Karpas-422 (cell line): Measurements from ENCODE around the gene PTGS1. TPM values are rescaled to one million over a fixed set of nuclear protein-coding genes. Genes with fewer than 3 reads are reported as not detected.

Experiments
- DNase-seq: peaks from one replicate; pipeline ENCODE4 v3.0.0-alpha.2; 2015
- H2AFZ ChIP-seq: fragments of 200-600 bp; sonication (generic); 2 replicates; pipeline ENCODE4 v1.6.1; 2014; ENCODE audit warnings: antibody characterized with exemption, low read length, mixed read lengths
- H3K27ac ChIP-seq: fragments of 200-600 bp; sonication (generic); 2 replicates; pipeline ENCODE4 v1.5.1; 2014; ENCODE audit warnings: mild to moderate bottlenecking, low read length, moderate library complexity
- H3K27me3 ChIP-seq: fragments of 200-600 bp; sonication (generic); 2 replicates; pipeline ENCODE4 v1.6.1; 2014; ENCODE audit warnings: low read length, mixed read lengths
- H3K36me3 ChIP-seq: fragments of 200-600 bp; sonication (generic); 2 replicates; pipeline ENCODE4 v1.6.1; 2014; ENCODE audit warnings: low read length, mixed read lengths; ENCODE audit not compliant: insufficient read depth
- H3K4me1 ChIP-seq: fragments of 200-600 bp; sonication (generic); 2 replicates; pipeline ENCODE4 v1.6.1; 2014; ENCODE audit warnings: mild to moderate bottlenecking, low read length, mixed read lengths
- H3K4me2 ChIP-seq: fragments of 200-600 bp; sonication (generic); 2 replicates; pipeline ENCODE4 v1.6.1; 2014; ENCODE audit warnings: low read length, low read depth, mild to moderate bottlenecking; ENCODE audit not compliant: poor library complexity, severe bottlenecking
- H3K4me3 ChIP-seq: fragments of 200-600 bp; sonication (generic); 2 replicates; pipeline ENCODE4 v1.5.1; 2014; ENCODE audit warnings: mild to moderate bottlenecking, antibody characterized with exemption, low read length, mixed read lengths
- H3K79me2 ChIP-seq: fragments of 200-600 bp; sonication (generic); 2 replicates; pipeline ENCODE4 v1.6.1; 2014; ENCODE audit warnings: mild to moderate bottlenecking, low read length, mixed read lengths
- H3K9ac ChIP-seq: fragments of 200-600 bp; sonication (generic); 2 replicates; pipeline ENCODE4 v1.6.0; 2014; ENCODE audit warnings: low read length
- H3K9me2 ChIP-seq: fragments of 200-600 bp; sonication (generic), shearing (Covaris generic); replicated peaks from 2 replicates; pipeline ENCODE4 v1.6.0; 2014; ENCODE audit warnings: mild to moderate bottlenecking, low read length, moderate library complexity; ENCODE audit not compliant: insufficient read depth
- H3K9me3 ChIP-seq: fragments of 300-700, 200-600 bp; sonication (generic); 2 replicates; pipeline ENCODE4 v1.6.1; 2014; ENCODE audit warnings: low read length, mixed read lengths
- H4K20me1 ChIP-seq: fragments of 200-600 bp; sonication (generic); 2 replicates; pipeline ENCODE4 v1.6.1; 2014; ENCODE audit warnings: mild to moderate bottlenecking, antibody characterized with exemption, low read length, low read depth; ENCODE audit not compliant: insufficient read depth
- total RNA-seq: library from RNA; depleted of rRNA; stranded (reverse); fragments of >200 nt; shearing (Covaris generic); gene quantifications from 2 replicates; pipeline ENCODE4 v1.2.3, GENCODE V29; 2014; ENCODE audit warnings: low replicate concordance

The PTGS1 gene
- total RNA-seq, 1 experiment from 2014 or later, result not detected

DNA sequence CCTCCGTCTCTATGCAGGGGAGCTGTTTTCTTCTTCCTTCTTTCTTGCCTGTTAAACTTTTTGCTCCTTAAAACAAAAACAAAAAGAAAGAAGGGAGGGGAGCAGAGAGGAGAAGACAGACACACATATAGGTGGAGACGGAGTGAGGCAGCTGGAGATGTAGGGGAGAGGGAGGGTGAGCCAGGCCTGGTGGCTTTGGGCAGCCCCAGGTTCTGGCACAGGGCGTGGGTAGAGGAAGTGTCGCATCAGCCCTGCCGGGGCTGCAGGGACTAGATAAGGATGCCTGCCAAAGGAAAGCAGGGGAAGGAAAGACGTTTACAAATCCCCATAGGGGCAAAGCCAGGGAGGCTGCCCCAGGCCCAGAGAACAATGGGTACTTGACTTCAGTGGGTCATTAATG lies 38.7 kb upstream of the PTGS1 start:
- DNase-seq, result no peak

DNA sequence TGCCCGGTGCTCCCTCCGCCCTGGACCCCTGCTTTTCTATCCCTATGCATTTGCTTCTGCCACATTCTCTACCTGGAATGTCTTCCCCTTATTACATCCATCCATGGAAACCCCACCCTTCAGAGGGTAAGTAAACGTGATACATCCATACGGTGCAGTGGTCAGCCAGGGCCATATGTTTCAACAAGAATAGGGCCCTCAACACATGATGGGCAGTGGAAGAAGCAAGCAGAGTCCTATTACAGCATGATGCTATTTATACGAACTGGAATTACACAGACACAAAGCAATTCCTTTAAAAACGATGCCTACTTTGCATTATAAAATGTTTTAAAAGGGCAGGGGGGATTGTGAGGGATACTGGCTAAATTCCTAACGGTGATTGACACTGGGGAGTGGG lies 38.2 kb upstream of the PTGS1 start:
- H3K27me3 ChIP-seq, result no peaks in the 10 kb centered on the region
- H3K9ac ChIP-seq, result no peak overlapping the region
- H3K4me2 ChIP-seq, result no peak overlapping the region
- DNase-seq, result no peak
- no peaks in the 10 kb centered on the region for H3K9me2 ChIP-seq
- no peaks in the 10 kb centered on the region for H4K20me1 ChIP-seq
- H3K4me3 ChIP-seq, result no peak overlapping the region
- no peak overlapping the region for H2AFZ ChIP-seq
- H3K36me3 ChIP-seq, result no peaks in the 10 kb centered on the region
- peaks cover 10% of the 10 kb centered on the region for H3K4me1 ChIP-seq
- no peaks in the 10 kb centered on the region for H3K79me2 ChIP-seq
- no peaks in the 10 kb centered on the region for H3K9me3 ChIP-seq
- H3K27ac ChIP-seq, result no peak overlapping the region

More for the DNA sequence above, 38.7 kb upstream of the PTGS1 start:
- no peak overlapping the region for H3K9ac ChIP-seq
- H4K20me1 ChIP-seq, result no peaks in the 10 kb centered on the region
- no peaks in the 10 kb centered on the region for H3K79me2 ChIP-seq
- no peaks in the 10 kb centered on the region for H3K9me2 ChIP-seq
- no peak overlapping the region for H3K4me2 ChIP-seq
- no peak overlapping the region for H3K27ac ChIP-seq
- no peaks in the 10 kb centered on the region for H3K27me3 ChIP-seq
- H3K4me3 ChIP-seq, result no peak overlapping the region
- no peaks in the 10 kb centered on the region for H3K9me3 ChIP-seq
- H2AFZ ChIP-seq, result no peak overlapping the region
- H3K4me1 ChIP-seq, result peaks cover 5% of the 10 kb centered on the region
- no peaks in the 10 kb centered on the region for H3K36me3 ChIP-seq

DNA sequence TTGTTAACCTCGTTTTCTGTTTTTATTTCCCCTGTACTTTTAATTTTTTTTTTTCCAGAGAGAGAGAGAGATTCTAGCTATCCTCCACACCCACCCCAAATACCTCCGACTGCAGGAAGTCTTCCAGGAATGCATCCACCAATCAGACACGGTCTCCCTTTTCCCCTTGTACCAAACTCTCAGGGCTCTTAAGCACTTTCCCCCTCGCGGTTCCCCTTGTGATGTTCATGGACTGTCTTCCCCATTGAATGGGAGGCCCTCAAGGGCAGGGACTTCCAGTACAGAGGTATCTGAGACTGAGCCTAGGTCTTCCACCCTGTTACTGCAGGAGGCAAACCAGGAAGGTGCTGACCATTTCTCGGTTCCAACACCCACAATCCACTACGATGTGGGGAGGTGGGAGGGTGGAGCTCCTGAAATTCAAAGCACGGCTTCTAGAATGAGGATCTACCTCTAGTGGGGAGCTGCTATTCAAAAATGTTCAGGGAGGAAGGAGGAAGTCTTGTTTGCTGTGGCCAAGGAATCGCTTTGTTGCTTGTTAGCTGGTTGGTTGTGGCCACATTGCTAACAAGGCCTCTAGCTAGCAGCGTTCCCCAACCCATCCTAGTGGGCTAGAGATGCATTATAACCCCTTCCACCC lies 37.5 kb upstream of the PTGS1 start:
- H3K27me3 ChIP-seq, result no peaks in the 10 kb centered on the region
- peaks cover 11% of the 10 kb centered on the region for H3K4me1 ChIP-seq
- no peak overlapping the region for H3K4me2 ChIP-seq
- no peaks in the 10 kb centered on the region for H3K9me2 ChIP-seq
- H3K36me3 ChIP-seq, result no peaks in the 10 kb centered on the region
- H3K4me3 ChIP-seq, result no peak overlapping the region
- H3K9me3 ChIP-seq, result no peaks in the 10 kb centered on the region
- H3K79me2 ChIP-seq, result no peaks in the 10 kb centered on the region
- DNase-seq, result no peak
- H2AFZ ChIP-seq, result no peak overlapping the region
- H4K20me1 ChIP-seq, result no peaks in the 10 kb centered on the region
- H3K27ac ChIP-seq, result no peak overlapping the region
- H3K9ac ChIP-seq, result no peak overlapping the region

DNA sequence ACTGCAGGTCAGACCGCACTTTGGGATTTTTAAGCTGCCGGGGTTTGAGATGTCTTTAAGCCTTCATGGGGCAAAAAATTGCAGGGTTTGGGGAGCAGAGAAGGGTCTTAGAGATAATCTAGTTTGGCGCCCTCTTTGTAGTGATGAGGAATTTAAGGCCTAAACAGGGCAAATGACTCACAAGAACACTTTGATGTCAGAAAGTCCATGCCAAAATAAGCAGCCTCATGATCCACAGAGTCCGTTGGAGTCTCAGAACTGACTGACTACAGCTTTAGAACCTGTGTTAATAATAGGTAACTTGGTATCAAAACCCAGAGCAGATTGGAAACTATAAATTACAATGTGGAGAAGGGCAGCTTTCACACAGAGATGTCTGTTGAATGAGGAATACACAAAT lies 35.9 kb upstream of the PTGS1 start:
- Histone ChIP-seq H3K9me3 (no peaks in the 10 kb centered on the region), H3K79me2 (no peaks in the 10 kb centered on the region), H2AFZ (no peak overlapping the region), H3K4me3 (no peak overlapping the region), H3K4me1 (peaks cover 11% of the 10 kb centered on the region), H3K9me2 (no peaks in the 10 kb centered on the region), H3K9ac (no peak overlapping the region), H3K36me3 (no peaks in the 10 kb centered on the region), H3K27ac (no peak overlapping the region), H3K27me3 (peaks cover 2% of the 10 kb centered on the region; the same call in 1 of the 2 replicates), H4K20me1 (no peaks in the 10 kb centered on the region), H3K4me2 (no peak overlapping the region)
- no peak for DNase-seq

DNA sequence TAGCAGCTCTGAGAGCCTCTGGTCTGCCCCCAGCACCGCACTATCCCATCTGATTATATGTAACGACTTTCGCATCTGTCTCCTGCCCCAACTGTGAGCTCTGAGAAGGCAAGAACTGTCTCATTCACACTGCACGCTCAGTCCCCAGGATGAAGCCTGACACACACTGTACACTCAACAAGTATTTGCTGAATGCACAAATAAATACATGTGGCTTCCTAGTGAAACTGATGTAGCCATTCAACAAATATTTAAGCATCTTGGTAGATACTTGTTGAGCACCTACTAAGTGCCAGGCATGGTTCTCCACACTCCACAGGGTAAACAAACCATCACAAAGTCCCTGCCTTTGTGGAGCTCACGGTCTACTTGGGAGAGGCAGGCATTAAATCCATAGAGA lies 34.6 kb upstream of the PTGS1 start:
- Histone ChIP-seq H3K4me3 (no peak overlapping the region), H3K9ac (no peak overlapping the region), H3K9me3 (no peaks in the 10 kb centered on the region), H3K9me2 (no peaks in the 10 kb centered on the region), H3K27ac (no peak overlapping the region), H3K79me2 (no peaks in the 10 kb centered on the region), H3K36me3 (no peaks in the 10 kb centered on the region), H3K4me1 (peaks cover 11% of the 10 kb centered on the region), H4K20me1 (no peaks in the 10 kb centered on the region), H2AFZ (no peak overlapping the region), H3K4me2 (no peak overlapping the region), H3K27me3 (peaks cover 2% of the 10 kb centered on the region; the same call in 1 of the 2 replicates)
- DNase-seq, result no peak

DNA sequence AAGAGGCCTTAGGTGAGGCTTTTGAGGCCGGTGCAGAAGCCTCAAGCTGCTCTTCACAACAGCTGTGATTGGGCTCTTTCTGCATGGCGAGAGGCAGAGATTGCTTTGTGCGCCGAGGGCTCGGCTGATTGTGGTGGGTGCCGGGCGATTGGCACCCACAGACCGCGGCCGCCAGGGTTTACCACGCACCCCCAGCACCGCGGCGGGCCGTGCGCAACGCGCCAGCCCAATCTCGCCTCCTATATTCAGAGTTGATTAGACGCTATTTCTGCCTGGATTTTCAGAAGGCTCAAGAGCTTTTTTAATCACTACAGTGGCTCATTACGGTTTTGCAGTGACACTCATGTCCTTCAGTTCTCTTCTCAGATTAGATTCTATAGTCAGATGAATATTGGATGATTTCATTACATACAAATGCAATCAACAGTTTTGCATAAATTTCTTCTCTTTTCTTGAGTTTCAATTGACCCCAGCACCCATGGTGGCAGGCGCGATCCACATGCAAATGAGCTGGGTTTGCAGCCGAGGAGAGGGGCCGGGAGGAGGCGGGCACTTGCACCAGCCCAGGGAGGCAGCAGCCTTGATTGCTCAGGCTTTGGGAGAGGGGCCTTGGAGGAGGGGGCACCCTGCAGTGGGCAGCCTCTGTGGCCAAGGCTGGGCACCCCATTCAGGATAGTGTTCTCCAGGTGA lies 33.8 kb upstream of the PTGS1 start:
- peak overlapping the region; percentile 27 for H3K4me2 ChIP-seq

DNA sequence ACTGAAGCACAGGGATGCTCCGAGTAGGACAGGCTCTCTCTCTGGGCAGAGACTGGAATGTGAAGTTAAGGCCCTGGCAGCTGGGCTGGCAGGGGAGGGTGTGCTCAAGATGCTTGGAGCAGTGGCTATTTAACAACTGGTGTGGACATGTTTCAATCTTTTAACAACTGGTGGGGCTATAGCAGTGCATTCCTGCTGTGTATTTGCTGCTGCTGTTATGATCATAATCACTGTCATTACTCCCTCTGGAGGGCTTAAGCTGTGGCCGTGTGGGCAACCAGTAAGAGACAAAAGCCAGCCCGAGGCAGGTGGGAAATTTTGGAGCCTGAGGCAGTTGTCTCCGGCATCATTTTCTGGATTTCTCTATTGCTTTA lies 33.3 kb upstream of the PTGS1 start:
- H3K4me1 ChIP-seq, result peaks cover 11% of the 10 kb centered on the region

More for the DNA sequence above, 33.8 kb upstream of the PTGS1 start:
- H3K27me3 ChIP-seq, result peaks cover 2% of the 10 kb centered on the region; the same call in 1 of the 2 replicates
- no peaks in the 10 kb centered on the region for H3K9me3 ChIP-seq
- peak; percentile 67 for DNase-seq
- no peak overlapping the region for H3K4me3 ChIP-seq
- no peaks in the 10 kb centered on the region for H3K79me2 ChIP-seq
- no peak overlapping the region for H2AFZ ChIP-seq
- H3K9me2 ChIP-seq, result no peaks in the 10 kb centered on the region
- H3K4me1 ChIP-seq, result peaks cover 11% of the 10 kb centered on the region
- H4K20me1 ChIP-seq, result no peaks in the 10 kb centered on the region
- no peak overlapping the region for H3K9ac ChIP-seq
- no peaks in the 10 kb centered on the region for H3K36me3 ChIP-seq
- no peak overlapping the region for H3K27ac ChIP-seq

DNA sequence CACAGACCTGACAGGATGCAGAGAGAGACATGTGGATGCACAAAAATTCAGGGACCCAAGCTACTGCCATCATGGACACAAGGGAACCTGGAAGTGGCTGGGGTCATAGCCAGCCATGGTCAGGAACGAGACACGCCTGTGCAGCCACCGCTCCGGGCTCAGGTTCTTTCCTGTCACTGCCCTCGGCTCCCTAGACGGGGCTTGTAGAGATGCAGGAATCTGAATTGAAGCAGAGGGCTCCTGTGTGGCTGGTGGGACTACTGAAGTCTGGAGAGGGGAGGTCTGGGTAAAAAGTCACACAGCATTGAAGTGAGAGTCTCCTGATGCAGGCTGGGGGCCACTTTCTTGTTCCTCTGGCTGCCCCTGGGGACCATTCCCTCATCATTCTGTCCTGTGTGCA lies 32.3 kb upstream of the PTGS1 start:
- H4K20me1 ChIP-seq, result no peaks in the 10 kb centered on the region
- H3K4me2 ChIP-seq, result no peak overlapping the region
- H3K79me2 ChIP-seq, result no peaks in the 10 kb centered on the region
- no peak for DNase-seq
- H3K9me2 ChIP-seq, result no peaks in the 10 kb centered on the region
- no peaks in the 10 kb centered on the region for H3K36me3 ChIP-seq
- H3K27me3 ChIP-seq, result peaks cover 2% of the 10 kb centered on the region; the same call in 1 of the 2 replicates
- no peak overlapping the region for H2AFZ ChIP-seq
- H3K4me3 ChIP-seq, result no peak overlapping the region
- H3K9ac ChIP-seq, result no peak overlapping the region
- peaks cover 11% of the 10 kb centered on the region for H3K4me1 ChIP-seq
- H3K27ac ChIP-seq, result no peak overlapping the region
- no peaks in the 10 kb centered on the region for H3K9me3 ChIP-seq

More for the DNA sequence above, 33.3 kb upstream of the PTGS1 start:
- DNase-seq, result no peak
- Histone ChIP-seq H2AFZ (no peak overlapping the region), H3K9me2 (no peaks in the 10 kb centered on the region), H4K20me1 (no peaks in the 10 kb centered on the region), H3K36me3 (no peaks in the 10 kb centered on the region), H3K4me3 (no peak overlapping the region), H3K4me2 (peak overlapping the region; percentile 27), H3K79me2 (no peaks in the 10 kb centered on the region), H3K27me3 (peaks cover 2% of the 10 kb centered on the region; the same call in 1 of the 2 replicates), H3K9ac (no peak overlapping the region), H3K9me3 (no peaks in the 10 kb centered on the region), H3K27ac (no peak overlapping the region)
